Stromal cell of bone marrow (primary cell): ENCODE data around the gene SLC35F1.

Source experiments
- DNase-seq: peaks from one replicate; pipeline ENCODE4 v3.0.0-alpha.2; 2012; ENCODE audit warnings: low read depth

The SLC35F1 gene

DNA sequence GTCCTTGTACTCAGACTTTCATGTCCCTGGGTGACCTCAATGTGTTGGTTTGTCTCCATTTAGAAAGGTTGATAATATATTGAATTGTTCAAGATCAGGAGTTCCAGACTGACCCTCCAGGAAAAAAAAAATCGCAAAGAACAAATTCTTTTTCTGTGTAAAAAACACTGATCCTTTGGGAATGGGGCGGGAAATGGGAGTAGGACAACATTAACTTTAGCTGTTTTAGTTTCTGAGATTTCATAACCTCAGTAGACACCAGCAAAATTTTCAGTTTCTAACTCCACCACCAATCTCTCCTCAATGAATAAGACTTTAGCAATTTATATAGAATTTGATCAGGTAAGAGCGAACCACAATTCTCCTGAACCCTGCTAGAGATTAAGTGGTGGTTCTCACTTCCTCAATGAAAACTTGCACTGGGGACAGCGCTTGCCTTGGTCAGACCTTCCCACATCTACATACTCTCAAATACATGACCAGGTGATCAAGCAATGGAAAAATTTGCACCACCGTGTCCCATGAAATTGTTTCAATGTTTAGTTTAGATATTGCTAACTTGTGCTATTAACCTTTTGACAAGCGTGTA is 409.8 kb downstream of the SLC35F1 start:
- DNase-seq: no peak

DNA sequence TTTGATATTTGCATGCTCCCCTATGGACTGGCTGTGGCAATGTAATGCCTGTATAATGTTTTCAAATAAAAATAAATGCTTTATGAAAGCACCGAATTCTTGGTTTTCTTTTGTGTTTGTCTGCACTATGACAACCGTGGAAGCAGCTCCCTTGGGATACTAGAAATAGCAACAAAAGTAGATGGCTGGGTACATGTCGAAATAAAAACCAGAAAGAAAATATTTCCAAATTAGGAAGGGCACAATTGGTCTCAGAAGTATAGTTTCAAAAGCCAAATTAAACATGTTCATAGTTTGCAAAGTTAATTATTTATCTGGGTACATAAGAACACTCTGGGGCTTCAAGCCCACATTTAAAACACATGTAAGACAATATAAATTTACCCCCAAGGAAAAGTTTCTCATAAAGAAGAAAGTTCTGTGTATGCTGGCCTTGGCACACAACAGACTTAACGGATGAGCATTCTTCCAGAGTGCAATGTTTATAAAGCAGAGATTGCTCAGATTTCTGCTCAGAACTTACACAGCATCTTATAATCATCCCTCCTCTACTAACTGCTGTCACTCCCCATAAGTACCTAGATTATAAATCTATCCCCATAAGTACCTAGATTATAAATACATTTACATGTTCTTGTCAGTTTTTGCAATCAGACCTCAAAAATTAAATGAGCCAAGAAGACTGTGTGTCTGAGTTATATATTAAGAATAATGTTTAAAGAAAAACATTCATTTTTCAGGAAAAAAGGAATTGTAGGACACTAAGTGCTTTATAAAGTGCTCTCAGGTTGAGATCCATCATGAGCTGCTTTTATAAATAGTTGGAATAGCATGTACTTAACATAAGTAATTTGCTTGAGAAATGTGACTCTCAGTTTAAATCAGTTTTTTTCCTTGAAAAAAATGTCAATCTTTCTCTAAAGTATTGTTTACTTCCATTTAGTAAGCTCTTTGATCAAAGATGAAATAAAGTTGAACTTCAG is 410.8 kb downstream of the SLC35F1 start:
- peak; percentile 65 for DNase-seq

DNA sequence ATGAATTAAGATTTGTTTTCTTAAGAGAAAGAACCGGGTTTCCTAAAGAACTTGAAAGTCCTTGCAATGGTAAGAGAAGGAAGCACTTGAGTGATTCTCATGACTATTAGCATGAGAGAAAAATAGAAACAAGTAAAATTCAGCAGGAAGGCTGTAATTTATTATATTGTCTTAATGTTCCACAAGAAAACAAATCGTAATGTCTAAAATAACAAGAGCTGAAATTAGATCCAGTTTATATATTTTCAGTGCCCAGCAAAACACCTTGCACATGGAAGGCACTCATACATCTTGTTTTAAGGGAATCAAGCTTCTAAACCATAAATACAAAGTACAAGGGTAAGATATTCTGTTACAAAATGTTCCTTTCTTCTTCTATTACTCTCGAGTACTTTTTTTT is 411.6 kb downstream of the SLC35F1 start:
- DNase-seq: no peak

DNA sequence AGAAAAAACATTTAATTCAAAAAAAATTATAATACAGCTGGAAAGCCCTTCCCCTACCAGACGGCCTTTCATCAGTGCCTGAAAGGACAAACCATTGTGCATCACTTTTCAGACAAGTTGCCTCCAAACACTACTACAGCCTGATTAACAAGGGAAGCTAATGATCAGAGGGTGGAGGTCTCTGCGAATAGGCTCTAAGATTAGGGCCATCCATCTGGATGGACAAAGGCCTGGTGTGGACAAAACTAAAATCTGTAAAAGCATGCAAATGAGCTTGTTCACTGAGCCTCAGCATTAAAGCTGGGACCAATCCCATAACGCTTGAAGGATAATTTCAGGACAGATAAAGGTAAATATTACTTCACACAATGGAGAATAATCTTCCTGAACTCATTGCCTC is 412.4 kb downstream of the SLC35F1 start:
- DNase-seq: no peak

DNA sequence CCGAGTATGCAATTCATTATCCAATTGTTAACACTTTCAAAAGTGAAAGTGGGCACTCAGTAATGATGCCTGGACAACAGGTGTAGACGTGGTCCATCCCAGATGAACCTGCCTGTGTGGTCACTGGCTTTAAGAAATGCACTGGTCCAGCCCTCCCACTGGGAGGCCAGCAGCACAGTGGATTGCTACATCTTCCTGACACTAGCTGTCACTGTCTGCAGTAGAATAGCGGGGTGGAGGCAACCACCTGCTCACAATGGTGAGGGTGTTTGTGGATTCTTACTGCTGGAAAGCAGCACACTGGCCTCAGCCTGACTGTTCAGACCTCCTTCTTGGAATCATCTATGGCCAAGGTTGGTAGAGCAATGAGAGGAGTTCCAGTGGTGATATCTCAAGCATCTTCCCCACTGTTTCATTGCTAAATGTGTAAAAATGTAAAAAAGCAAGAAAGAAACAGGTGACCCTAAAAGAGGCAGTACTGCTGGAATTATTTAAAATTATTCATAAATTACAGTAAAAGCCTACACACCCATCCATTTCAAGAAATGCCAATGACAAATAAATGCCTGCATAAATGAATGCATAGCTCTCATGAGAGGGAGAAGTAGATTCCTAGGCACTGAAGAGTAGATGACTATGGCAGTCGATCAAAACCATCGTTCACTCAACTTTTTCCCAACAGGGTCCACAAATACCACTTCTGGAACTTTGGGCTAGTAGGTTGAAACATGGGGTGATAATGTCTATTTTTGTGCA is 413.0 kb downstream of the SLC35F1 start:
- DNase-seq: no peak

DNA sequence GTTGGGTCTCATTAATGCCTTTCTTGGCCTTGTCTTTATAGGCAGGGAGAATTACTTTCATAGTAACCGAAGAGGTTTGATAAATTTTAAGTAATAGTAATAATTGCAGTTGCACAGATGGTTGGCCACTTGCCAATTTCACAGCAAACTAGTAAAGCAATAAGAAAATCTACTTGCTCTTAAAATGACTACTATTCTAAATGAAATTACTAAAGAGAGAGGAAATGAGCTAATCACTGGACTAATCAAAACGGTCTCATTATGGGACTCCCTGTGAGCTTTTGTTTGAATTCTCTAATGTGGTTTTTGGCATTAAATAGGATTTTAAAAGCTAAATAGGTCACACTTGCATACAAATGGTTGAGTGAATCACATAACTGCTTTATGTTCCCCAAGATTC is 413.6 kb downstream of the SLC35F1 start:
- no peak for DNase-seq

DNA sequence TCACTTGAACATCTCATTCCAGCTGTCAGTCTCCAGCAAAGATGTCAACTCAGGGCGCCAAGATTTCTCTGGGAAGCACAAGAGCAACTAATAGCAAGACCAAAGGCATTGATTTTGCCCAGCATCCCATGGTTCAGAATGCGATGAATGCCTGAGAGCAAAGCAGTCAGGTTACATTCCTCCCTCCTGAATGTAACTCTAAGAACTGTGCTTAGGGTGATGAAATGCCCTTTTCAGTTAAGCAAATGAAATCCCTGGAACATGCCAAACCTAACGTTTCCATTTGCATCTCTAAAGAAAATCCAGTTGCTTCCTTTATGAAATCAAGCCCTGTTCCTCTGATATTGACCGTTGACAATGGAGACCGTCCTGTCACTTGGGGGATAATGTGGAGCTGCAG is 417.1 kb downstream of the SLC35F1 start:
- DNase-seq: no peak

DNA sequence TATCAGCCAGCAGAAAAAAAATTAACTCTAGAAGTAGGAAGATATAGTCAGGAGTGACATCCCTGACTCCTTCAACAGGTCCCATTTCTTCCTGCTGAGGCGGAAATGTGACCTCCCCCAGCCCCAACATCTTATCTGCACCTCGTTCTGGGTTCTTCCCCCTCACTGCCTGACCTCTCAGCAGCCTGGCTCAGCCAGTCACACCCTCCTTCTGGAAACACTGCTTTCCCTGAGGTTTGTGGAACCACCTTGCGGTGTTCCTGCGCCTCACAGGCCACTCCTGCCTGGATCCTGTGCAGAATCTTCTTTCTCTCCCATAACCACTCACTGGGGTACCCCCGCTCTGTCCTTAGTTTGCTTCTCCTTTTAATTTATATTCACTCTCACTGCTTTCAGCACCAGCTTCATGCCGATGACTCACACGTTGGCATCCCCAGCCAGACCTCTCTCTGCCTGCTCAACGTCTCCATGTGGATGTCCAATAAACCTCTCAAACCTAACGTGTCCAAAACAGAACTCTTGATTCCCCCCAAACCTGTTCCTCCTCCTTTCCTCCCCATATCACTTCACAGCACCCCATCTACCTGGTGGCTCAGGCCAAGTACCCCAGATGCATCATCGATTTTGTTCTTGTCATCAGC is 418.3 kb downstream of the SLC35F1 start:
- DNase-seq: no peak

DNA sequence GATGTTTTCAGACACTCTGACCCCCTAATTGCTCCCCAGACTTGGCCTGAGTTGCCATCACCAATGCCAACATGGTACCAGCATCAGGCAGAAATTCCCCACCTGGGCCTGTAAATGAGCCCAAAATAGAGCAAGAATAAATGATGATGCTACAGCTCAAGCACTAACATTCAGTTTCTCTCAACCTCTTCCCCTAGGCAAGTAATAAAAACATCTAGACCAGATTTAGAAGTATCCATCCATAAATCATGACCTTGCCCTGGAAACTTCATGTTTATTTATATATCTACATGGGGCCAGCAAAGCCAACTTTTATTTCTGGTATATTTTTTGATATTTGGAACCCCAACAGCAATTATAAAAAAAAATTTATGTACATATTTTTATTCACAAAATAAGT is 419.6 kb downstream of the SLC35F1 start:
- no peak for DNase-seq

DNA sequence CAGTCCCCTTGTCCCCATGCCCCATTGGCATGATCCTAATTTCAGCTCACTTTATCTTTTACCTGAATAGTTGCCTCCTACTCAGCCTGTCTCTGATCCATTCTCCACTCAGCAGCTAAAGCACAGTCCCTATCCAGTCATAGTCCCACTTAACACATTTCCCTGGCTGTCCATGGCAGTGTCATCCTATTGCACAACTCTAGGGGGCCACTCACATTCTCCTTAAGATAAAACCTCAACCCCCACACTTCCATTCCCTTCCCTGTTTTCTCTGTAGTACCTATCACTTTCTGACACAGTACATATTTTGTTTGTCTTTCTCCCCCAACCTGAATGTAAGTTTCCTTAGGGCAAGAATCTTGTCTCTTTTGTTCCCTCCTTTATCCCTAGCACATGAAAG is 420.2 kb downstream of the SLC35F1 start:
- no peak for DNase-seq

DNA sequence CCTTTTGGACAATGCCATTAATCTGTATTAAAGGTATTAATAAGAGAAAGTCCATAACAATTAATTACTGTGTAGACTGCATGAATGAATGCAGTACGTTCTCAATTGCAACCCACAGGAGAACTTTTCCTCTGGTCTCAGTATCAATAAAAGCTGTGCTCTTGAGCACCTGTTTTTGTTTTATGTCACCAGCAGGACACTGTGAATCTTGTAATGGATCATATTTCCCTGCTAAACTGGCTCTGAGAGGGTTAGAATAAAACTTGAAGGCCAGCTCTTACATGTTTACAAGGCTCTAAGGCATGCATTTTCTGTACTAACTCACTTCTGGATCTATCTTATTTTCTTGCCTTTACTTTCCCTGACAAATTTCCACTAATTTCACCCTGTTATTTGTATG is 426.7 kb downstream of the SLC35F1 start:
- DNase-seq: no peak

DNA sequence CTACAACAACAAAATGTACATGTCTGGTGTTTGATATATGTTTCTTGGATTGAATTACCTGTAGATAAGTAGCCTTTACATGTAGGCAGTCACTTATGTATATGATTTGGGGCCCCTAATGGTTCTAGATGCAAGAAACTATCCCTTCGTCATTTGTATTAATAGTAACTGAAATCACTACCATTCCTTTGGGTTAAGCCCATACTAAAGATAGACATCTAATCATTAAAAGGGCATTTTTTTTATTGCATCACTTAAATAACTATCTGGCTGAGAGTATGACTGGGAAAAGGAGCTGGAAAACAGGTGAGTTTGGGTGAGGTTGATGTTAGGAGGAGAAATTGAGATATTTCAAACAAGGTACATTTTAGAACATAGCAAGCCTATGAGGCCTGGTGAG is 427.6 kb downstream of the SLC35F1 start:
- DNase-seq: no peak

DNA sequence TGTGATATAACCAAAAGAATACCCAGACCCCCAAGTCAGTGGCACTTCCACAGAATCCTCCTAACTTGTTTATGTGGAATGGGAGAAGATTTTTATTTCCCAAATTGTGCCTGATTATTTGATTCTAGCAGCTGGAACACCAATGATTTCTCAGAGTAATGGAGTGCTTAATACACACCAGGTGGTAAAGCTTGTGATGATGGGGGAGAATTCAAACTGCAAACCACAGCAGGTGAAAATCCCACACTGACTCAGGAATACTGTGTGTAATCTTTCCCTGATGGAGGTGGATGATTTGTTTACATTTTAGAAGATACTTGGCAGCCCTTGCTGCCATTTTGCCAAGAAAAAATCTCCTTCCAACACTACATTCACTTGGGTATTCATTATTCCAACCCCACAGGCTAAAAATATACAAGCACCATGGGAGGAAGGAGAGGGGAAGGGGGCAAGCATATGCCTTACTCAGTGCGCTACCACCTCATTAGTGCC is 428.3 kb downstream of the SLC35F1 start:
- DNase-seq: no peak

DNA sequence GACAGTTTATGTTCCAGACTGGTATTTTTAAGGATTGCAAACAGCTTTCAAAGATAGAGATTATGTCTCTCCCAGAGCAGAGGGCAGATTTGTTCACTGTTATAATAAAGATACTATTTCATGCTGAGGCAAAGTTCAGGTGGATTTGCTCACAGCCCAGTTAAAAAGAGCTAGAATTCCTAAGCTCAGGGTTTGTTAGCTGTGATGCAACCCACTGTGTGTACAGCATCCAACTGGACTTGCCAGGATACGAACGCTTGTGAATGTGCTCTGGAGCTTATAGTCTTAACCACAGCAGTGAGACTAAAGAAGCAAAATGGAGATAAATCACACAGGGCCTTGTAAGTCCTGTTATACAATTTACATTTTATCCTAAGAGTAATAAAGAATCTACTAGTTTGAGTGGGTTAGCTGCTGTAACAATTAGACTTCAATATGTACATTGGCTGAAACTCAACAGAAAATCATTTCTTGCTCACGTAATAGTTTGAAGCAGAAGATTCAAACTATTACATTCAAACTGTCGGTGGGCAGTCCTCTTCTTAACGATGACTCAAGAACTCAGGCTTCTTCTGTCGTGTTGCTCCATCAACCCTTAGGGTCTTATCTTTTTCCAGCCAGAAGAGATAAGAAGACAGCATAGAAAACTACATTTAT is 437.1 kb downstream of the SLC35F1 start:
- DNase-seq: no peak

DNA sequence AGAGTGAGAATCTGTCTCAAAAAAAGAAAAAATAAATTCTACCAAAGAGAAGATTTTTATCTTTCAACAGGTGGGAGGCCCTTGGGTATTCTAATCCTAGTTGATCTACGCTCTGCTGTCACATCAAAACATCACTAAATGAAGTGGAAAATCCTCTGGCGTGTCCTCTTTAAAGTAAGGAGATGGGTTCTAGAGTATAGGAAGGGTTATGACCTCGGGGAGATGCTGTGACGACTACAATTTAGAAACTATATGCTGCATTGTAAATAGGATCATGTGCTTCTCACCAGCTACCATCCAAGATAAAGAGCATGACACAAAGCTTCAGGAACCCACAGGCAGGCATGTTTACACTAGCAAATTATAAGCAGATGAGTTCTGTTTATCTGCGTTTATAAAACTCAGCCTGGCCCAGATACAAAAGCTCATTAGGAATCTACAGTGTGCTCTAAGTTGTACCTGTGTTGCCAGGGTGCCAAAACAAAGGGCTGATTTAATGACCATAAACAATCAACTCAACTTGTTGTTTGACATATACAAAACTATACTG is 443.9 kb downstream of the SLC35F1 start:
- no peak for DNase-seq

DNA sequence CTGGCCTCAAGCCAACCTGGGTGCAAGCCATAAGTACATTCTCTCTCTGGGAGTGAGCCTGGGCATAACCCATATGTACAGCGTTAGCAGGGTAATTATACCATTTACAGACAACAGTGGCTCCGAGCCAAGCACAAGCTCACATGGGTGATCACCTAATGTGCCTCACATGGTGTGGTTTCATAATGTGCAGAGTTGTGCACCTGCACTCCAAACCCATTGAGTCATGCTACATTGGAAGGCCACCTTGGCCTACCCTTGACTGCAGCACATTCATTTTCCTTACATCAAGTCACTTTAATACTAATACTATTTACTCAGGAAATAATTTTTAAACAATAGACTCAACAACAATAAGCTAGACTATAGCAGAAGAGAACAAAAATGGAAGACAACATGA is 446.5 kb downstream of the SLC35F1 start:
- DNase-seq: no peak

DNA sequence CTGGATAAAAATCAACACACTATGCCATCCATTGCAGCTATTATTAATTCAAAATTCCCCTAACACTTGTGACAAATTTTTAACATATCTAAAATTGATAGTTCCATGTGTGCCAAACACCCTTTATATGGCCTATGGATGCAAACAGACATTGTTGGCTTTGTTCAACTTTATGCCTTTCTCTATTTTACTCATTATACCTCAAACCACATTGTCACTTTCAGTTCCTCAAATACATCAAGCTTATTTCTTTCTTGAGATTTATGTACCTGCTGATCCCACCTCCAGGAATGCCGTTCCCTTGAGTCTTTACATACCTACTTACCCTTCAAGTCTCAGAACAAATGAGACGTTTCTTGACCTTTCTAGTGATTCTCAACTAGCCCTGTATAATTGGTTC is 447.6 kb downstream of the SLC35F1 start:
- no peak for DNase-seq

DNA sequence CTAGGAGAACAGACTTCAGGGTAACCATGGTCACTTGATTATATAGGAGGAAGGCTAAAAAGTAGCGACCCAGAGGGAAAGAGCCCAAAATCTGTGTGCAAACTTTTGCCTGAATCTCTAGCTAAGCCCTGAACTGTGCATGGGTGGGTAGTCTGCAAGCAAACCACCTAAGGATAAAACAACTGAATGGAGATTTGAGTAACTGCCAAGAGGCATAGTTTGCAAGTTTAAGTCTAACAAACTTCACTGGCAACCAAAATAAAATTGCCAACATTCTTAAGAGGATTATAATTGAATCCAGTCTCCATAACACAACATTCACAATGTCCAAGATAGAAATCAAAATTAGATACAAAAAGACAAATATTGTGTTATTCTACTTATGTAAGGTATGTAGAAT is 449.0 kb downstream of the SLC35F1 start:
- no peak for DNase-seq

DNA sequence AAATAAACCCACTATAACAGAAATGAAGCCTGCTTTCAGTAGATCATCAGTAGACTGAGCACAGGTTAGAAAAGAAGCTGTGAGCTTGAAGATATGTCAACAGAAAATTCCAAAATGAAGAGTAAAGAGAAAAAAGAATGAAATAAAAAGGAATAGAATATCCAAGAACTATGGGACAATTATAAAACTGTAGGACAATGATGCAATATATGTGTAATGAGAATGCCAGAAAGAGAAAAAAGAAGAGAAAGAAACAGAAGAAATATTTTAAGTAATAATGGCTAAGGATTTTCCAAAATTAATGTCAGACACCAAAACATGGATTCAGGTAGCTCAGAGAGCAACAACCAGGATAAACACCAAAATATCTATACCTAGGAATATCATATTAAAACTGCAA is 449.6 kb downstream of the SLC35F1 start:
- no peak for DNase-seq
